Adipocyte (in vitro differentiated cells): ENCODE measurements around the gene TIPARP.

Experiments used
- DNase-seq: peaks from one replicate; pipeline ENCODE4 v3.0.0-alpha.2; 2015; ENCODE audit warnings: low read depth
- H3K27me3 ChIP-seq: replicated peaks from 2 replicates; pipeline ENCODE4 v1.7.0; 2013; ENCODE audit warnings: mild to moderate bottlenecking, low read length, moderate library complexity; ENCODE audit not compliant: control insufficient read depth, insufficient read depth
- H3K36me3 ChIP-seq: 2 replicates; pipeline ENCODE4 v1.7.0; 2013; ENCODE audit warnings: low read length, mild to moderate bottlenecking, moderate library complexity; ENCODE audit not compliant: control insufficient read depth, insufficient read depth, severe bottlenecking
- H3K4me1 ChIP-seq: 2 replicates; pipeline ENCODE4 v1.7.0; 2013; ENCODE audit warnings: mild to moderate bottlenecking, low read length, moderate library complexity; ENCODE audit not compliant: control insufficient read depth, insufficient read depth
- H3K4me3 ChIP-seq: 2 replicates; pipeline ENCODE4 v1.7.0; 2013; ENCODE audit warnings: mild to moderate bottlenecking, low read length, moderate library complexity
- H3K9ac ChIP-seq: 2 replicates; pipeline ENCODE4 v1.7.0; 2013; ENCODE audit warnings: mild to moderate bottlenecking, low read length, moderate library complexity
- H3K9me3 ChIP-seq: 2 replicates; pipeline ENCODE4 v1.7.0; 2013; ENCODE audit warnings: mild to moderate bottlenecking, low read length, moderate library complexity; ENCODE audit not compliant: control insufficient read depth

TIPARP gene, protein sequence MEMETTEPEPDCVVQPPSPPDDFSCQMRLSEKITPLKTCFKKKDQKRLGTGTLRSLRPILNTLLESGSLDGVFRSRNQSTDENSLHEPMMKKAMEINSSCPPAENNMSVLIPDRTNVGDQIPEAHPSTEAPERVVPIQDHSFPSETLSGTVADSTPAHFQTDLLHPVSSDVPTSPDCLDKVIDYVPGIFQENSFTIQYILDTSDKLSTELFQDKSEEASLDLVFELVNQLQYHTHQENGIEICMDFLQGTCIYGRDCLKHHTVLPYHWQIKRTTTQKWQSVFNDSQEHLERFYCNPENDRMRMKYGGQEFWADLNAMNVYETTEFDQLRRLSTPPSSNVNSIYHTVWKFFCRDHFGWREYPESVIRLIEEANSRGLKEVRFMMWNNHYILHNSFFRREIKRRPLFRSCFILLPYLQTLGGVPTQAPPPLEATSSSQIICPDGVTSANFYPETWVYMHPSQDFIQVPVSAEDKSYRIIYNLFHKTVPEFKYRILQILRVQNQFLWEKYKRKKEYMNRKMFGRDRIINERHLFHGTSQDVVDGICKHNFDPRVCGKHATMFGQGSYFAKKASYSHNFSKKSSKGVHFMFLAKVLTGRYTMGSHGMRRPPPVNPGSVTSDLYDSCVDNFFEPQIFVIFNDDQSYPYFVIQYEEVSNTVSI

DNA sequence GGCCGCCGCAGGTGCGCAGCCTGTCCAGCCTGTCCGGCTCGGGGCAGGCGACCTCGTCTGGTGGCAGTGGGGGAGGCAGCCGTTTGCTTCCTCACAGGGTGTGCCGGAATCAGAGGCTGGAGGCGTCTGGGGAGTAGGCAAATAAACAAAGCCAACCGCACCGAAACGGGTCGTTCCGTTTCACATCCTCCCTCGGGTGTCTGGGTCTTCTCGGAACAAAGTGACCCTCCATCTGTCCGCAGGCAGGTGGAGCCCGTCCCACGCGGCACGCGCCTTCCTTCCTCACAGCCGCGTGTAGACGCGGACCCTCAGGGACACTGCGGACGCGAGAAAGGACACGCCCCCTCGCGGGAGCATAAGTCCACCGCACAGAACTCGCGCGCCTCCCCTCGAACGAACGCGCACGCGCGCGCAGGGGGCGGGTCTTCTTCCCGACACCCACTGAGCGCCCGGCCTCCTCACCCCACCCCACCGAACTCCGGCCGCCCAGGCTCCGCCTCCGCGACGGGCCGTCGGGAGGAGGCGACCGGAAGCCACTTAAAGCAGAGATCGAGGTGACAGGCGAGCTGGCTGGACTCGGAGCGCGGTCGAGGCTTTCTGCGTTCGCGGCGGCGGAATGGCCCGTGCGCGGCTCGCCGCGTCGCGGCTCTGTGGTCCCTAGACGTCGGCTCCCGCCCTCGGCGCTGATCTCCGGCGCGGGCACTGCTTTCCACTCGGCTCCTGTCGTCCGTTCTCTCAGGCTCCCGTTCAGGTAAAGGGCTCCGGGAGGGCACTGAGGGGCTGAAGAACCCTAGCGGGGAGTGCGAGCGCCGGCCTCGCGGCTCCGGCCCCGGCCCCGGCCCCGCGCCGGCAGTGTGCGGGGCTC lies at the start of gene TIPARP:
TIPARP (plus strand) TSS at position 545 of the 865 bp plus-strand sequence. CDS start 3,108 bp downstream, outside the sequence.
- peak within 1 kb of the TSS; percentile 97 for H3K9ac ChIP-seq
- H3K27me3 ChIP-seq, result no peaks in the 10 kb centered on the region
- peaks cover 16% of the 10 kb centered on the region for H3K36me3 ChIP-seq
- peak within 1 kb of the TSS; percentile 98 for H3K4me3 ChIP-seq
- H3K4me1 ChIP-seq, result peaks cover 40% of the 10 kb centered on the region
- peak; percentile 100 for DNase-seq
- no peaks in the 10 kb centered on the region for H3K9me3 ChIP-seq

- Histone ChIP-seq H3K9me3 (no peaks in the 10 kb centered on the region), H3K4me1 (peaks cover 5% of the 10 kb centered on the region), H3K9ac (no peak overlapping the region), H3K36me3 (no peaks in the 10 kb centered on the region), H3K27me3 (no peaks in the 10 kb centered on the region), H3K4me3 (no peak overlapping the region)
- no peak for DNase-seq
Observed at GRCh38 chr3:156626104-156626503, 48.3 kb upstream of the TIPARP start.

DNA sequence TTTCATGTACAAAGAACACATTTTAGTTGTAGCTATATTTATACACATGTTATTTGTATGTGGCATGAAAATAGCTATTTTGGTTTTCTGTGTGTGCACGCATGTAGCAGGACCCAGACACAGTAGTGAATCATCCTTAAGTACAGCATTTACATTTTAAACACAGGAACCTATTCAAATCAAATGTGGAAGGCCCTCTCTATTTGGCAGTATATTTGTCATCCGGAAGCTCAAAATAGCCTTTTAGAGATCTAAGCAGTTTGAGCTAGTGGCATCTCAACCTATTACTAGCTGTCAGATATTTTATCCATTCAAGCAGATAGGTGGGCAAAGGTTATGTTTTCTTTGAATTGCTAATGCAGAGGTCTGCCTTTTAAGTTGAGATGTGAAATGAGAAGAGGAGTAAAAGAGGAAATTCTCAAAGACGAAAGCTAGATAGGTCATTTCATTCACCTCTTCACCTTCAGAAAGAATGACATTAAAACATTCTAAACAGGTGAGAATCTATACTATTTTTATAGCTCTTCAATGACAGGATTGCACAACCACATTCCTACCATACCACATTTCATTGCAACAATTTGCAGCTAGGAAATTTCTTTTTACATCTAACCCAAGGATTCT lies 46.3 kb upstream of the TIPARP start:
- no peaks in the 10 kb centered on the region for H3K36me3 ChIP-seq
- H3K9me3 ChIP-seq, result no peaks in the 10 kb centered on the region
- peak; percentile 51 for DNase-seq
- H3K4me1 ChIP-seq, result peaks cover 10% of the 10 kb centered on the region
- H3K9ac ChIP-seq, result no peak overlapping the region
- no peak overlapping the region for H3K4me3 ChIP-seq
- no peaks in the 10 kb centered on the region for H3K27me3 ChIP-seq

DNA sequence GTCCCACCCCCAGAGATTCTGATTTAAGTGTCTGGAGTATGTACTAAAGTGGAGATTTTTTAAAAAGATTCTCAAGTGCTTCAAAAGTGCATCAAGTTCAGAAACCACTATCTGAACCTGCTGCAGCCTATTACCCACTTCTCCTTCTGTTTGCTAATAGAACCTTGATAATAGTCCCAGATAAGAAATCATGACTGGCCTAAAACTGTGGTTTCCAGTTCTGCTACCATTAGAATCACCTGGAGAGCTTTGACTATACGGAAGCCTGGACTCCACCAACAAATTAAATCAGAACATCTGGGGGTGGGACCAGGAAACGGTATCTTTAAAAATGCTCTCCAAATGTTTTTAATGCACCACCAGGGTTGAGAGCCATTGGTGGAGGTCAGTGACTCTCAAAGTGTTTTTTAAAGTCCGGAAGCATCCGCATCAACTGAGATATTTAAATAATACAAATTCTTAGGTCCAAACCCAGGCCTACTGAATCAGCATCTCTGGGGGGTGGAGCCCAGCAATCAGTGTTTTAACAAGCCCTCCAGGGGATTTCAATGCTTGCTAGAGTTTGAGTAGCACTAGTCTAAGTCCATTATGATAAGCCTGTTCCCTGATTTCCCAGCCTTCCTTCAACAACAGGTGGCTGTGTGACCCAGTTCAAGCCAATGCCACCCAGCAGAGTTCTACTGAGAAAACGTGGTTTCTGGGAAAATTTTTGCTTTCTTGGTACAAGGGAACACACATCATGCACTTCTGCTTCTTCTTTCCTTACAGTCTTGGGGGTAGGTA lies 45.4 kb upstream of the TIPARP start:
- no peak overlapping the region for H3K9ac ChIP-seq
- H3K27me3 ChIP-seq, result no peaks in the 10 kb centered on the region
- no peaks in the 10 kb centered on the region for H3K36me3 ChIP-seq
- peaks cover 18% of the 10 kb centered on the region for H3K4me1 ChIP-seq
- H3K9me3 ChIP-seq, result no peaks in the 10 kb centered on the region
- no peak for DNase-seq
- no peak overlapping the region for H3K4me3 ChIP-seq

- no peaks in the 10 kb centered on the region for H3K27me3 ChIP-seq
- peak; percentile 37 for DNase-seq
- no peaks in the 10 kb centered on the region for H3K9me3 ChIP-seq
- H3K36me3 ChIP-seq, result no peaks in the 10 kb centered on the region
- no peak overlapping the region for H3K9ac ChIP-seq
- no peak overlapping the region for H3K4me3 ChIP-seq
- peaks cover 23% of the 10 kb centered on the region for H3K4me1 ChIP-seq
Observed at GRCh38 chr3:156630081-156630772, 44.2 kb upstream of the TIPARP start.

GRCh38 chr3:156630773-156631093 lies 43.7 kb upstream of the TIPARP start:
- Histone ChIP-seq H3K27me3 (no peaks in the 10 kb centered on the region), H3K4me3 (no peak overlapping the region), H3K9me3 (no peaks in the 10 kb centered on the region), H3K9ac (no peak overlapping the region), H3K36me3 (no peaks in the 10 kb centered on the region), H3K4me1 (peaks cover 23% of the 10 kb centered on the region)
- no peak for DNase-seq

- Histone ChIP-seq H3K36me3 (no peaks in the 10 kb centered on the region), H3K9ac (no peak overlapping the region), H3K4me1 (peaks cover 28% of the 10 kb centered on the region), H3K9me3 (no peaks in the 10 kb centered on the region), H3K27me3 (no peaks in the 10 kb centered on the region), H3K4me3 (no peak overlapping the region)
- no peak for DNase-seq
Observed at GRCh38 chr3:156631323-156631722, 43.1 kb upstream of the TIPARP start.

DNA sequence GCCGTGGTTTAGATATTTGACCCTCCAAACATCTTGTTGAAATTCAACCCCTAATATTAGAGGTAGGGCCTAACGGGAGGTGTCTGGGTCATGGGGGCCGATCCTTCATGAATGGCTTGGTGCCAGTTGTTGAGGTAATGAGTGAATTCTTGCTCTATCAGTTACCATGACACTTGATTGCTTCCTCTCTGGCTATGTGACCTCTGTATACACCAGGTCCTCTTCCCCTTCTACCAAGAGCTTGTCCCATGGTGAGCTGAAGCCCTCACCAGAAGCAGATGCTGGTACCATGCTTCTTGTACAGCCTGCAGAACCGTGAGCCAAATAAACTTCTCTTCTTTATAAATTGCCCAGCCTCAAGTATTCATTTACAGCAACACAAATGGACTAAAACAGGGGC lies 41.8 kb upstream of the TIPARP start:
- Histone ChIP-seq H3K27me3 (no peaks in the 10 kb centered on the region), H3K4me1 (peaks cover 36% of the 10 kb centered on the region), H3K4me3 (no peak overlapping the region), H3K36me3 (no peaks in the 10 kb centered on the region), H3K9ac (no peak overlapping the region), H3K9me3 (no peaks in the 10 kb centered on the region)
- DNase-seq, result no peak

GRCh38 chr3:156633335-156633734 lies 41.1 kb upstream of the TIPARP start:
- peak; percentile 68 for DNase-seq
- H3K27me3 ChIP-seq, result no peaks in the 10 kb centered on the region
- H3K36me3 ChIP-seq, result no peaks in the 10 kb centered on the region
- no peaks in the 10 kb centered on the region for H3K9me3 ChIP-seq
- H3K9ac ChIP-seq, result peak overlapping the region; percentile 71
- peaks cover 38% of the 10 kb centered on the region for H3K4me1 ChIP-seq
- peak overlapping the region; percentile 35 for H3K4me3 ChIP-seq

GRCh38 chr3:156635034-156635433 lies 39.4 kb upstream of the TIPARP start:
- no peak for DNase-seq
- Histone ChIP-seq H3K9ac (no peak overlapping the region), H3K36me3 (no peaks in the 10 kb centered on the region), H3K4me1 (peaks cover 38% of the 10 kb centered on the region), H3K9me3 (no peaks in the 10 kb centered on the region), H3K27me3 (no peaks in the 10 kb centered on the region), H3K4me3 (no peak overlapping the region)
